Neural crest cell (in vitro differentiated cells): ENCODE measurements around the gene FXR1. TPM values are rescaled to one million over a fixed set of nuclear protein-coding genes. Genes with fewer than 3 reads are reported as not detected.
A peak's percentile ranks its signal among the peaks of the same experiment; 100 is the strongest.

Experiments used
- DNase-seq: peaks from one replicate; pipeline ENCODE4 v3.0.0; 2021; ENCODE audit warnings: low read depth, mixed read lengths, low spot score
- H3K27ac Mint-ChIP-seq: one replicate; pipeline ENCODE4 v1.8.0; 2021; ENCODE audit warnings: mild to moderate bottlenecking, mixed read lengths; ENCODE audit not compliant: unreplicated experiment
- H3K27me3 Mint-ChIP-seq: 2 replicates; pipeline ENCODE4 v1.8.0; 2021; ENCODE audit warnings: low read depth, mild to moderate bottlenecking, mixed read lengths
- H3K36me3 Mint-ChIP-seq: 2 replicates; pipeline ENCODE4 v1.8.0; 2021; ENCODE audit warnings: low read depth, mild to moderate bottlenecking, mixed read lengths
- H3K4me1 Mint-ChIP-seq: 2 replicates; pipeline ENCODE4 v1.8.0; 2021; ENCODE audit warnings: mixed read lengths
- H3K4me3 Mint-ChIP-seq: one replicate; pipeline ENCODE4 v1.8.0; 2021; ENCODE audit warnings: mild to moderate bottlenecking, mixed read lengths
- H3K9me3 Mint-ChIP-seq: 2 replicates; pipeline ENCODE4 v1.8.0; 2021; ENCODE audit warnings: mixed read lengths
- CTCF ChIP-seq: fragments of 200-600 bp; sonication (generic); conservative IDR thresholded peaks from 2 replicates; pipeline ENCODE4 v1.5.0; 2021; ENCODE audit warnings: antibody characterized with exemption, mild to moderate bottlenecking
- total RNA-seq: library from RNA; stranded (reverse); gene quantifications from 2 replicates; pipeline ENCODE4 v1.2.1, GENCODE V29; 2021

Gene FXR1
- total RNA-seq, 1 donor from 2014 or later, result 190 TPM

- H3K4me3 Mint-ChIP-seq, result no peak overlapping the region
- DNase-seq, result no peak
- TF ChIP-seq CTCF, result no peak
- H3K9me3 Mint-ChIP-seq, result peaks cover 9% of the 10 kb centered on the region
- peaks cover 4% of the 10 kb centered on the region for H3K27me3 Mint-ChIP-seq
- peaks cover 3% of the 10 kb centered on the region for H3K36me3 Mint-ChIP-seq
- no peaks in the 10 kb centered on the region for H3K4me1 Mint-ChIP-seq
- no peak overlapping the region for H3K27ac Mint-ChIP-seq
Measured at GRCh38 chr3:181009225-181009624, 96.8 kb downstream of the FXR1 start.

- H3K4me1 Mint-ChIP-seq, result no peaks in the 10 kb centered on the region
- no peak for DNase-seq
- H3K9me3 Mint-ChIP-seq, result peaks cover under 1% of the 10 kb centered on the region
- H3K27me3 Mint-ChIP-seq, result no peaks in the 10 kb centered on the region
- H3K27ac Mint-ChIP-seq, result peak overlapping the region; percentile 3
- no peaks in the 10 kb centered on the region for H3K36me3 Mint-ChIP-seq
- no peak overlapping the region for H3K4me3 Mint-ChIP-seq
- TF ChIP-seq CTCF, result no peak
Measured at GRCh38 chr3:181017690-181018089, 105.2 kb downstream of the FXR1 start.

- H3K4me3 Mint-ChIP-seq, result no peak overlapping the region
- no peaks in the 10 kb centered on the region for H3K36me3 Mint-ChIP-seq
- no peak for DNase-seq
- H3K27ac Mint-ChIP-seq, result no peak overlapping the region
- TF ChIP-seq CTCF, result no peak
- no peaks in the 10 kb centered on the region for H3K9me3 Mint-ChIP-seq
- H3K4me1 Mint-ChIP-seq, result no peaks in the 10 kb centered on the region
- H3K27me3 Mint-ChIP-seq, result no peaks in the 10 kb centered on the region
Measured at GRCh38 chr3:181025204-181025603, 112.7 kb downstream of the FXR1 start.

GRCh38 chr3:181030948-181031347, 118.5 kb downstream of the FXR1 start:
- Mint-ChIP-seq H3K4me3 (no peak overlapping the region), H3K27ac (no peak overlapping the region), H3K27me3 (no peaks in the 10 kb centered on the region), H3K4me1 (no peaks in the 10 kb centered on the region), H3K36me3 (no peaks in the 10 kb centered on the region), H3K9me3 (no peaks in the 10 kb centered on the region)
- TF ChIP-seq CTCF, result no peak
- DNase-seq, result no peak

Other genes starting within 250 kb of the FXR1 start
- 0.07 TPM in 1 of 2 replicates, not detected in the other for gene CCDC39, start 233.2 kb upstream of the FXR1 start, total RNA-seq
- gene DNAJC19, start 77.1 kb downstream of the FXR1 start, total RNA-seq, result 54.6 and 63.0 TPM in 2 replicates